ENCODE data around the gene CD99L2. TPM values are rescaled to one million over a fixed set of nuclear protein-coding genes. Genes with fewer than 3 reads are reported as not detected.

CD99L2 gene
- total and polyA plus RNA-seq, 2 of the 8 experiments (the other 6 are each of a cell fraction or from before 2014, with no cell fraction given), result 8.0 to 8.5 TPM

DNA sequence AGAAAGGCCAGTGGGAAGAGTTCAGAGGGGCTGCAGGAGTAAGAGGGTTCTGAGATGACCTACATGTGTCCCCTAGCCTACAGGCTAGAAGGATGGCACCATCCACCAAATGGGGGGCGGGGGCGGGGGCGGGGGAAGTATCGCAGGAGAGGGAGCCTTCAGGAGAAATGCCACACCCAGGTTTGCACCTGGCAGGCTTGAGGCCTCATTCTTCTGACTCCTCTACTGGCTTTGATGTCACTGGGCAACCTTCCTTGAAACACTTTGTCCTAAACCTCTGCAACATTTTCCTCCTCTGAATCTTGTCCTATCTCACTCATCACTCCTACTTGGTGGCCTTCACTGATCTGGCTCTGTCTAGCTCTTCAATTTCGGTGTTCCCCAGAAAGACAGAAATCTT lies 24.0 kb downstream of the CD99L2 start (continued):
- TF ChIP-seq FOSL1 (IDR thresholded peaks at IDR 0.05; ENCODE audit: insufficient read depth, low read depth, low read length), result no peak
- TF ChIP-seq, protein P1, sequence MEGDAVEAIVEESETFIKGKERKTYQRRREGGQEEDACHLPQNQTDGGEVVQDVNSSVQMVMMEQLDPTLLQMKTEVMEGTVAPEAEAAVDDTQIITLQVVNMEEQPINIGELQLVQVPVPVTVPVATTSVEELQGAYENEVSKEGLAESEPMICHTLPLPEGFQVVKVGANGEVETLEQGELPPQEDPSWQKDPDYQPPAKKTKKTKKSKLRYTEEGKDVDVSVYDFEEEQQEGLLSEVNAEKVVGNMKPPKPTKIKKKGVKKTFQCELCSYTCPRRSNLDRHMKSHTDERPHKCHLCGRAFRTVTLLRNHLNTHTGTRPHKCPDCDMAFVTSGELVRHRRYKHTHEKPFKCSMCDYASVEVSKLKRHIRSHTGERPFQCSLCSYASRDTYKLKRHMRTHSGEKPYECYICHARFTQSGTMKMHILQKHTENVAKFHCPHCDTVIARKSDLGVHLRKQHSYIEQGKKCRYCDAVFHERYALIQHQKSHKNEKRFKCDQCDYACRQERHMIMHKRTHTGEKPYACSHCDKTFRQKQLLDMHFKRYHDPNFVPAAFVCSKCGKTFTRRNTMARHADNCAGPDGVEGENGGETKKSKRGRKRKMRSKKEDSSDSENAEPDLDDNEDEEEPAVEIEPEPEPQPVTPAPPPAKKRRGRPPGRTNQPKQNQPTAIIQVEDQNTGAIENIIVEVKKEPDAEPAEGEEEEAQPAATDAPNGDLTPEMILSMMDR (IDR thresholded peaks at IDR 0.05; ENCODE audit: control extremely low read depth in 1 of 3, insufficient read depth in 1 of 3, low read depth in 1 of 3, low read length in 3 of 3), result no peak
- TF ChIP-seq, protein P2, sequence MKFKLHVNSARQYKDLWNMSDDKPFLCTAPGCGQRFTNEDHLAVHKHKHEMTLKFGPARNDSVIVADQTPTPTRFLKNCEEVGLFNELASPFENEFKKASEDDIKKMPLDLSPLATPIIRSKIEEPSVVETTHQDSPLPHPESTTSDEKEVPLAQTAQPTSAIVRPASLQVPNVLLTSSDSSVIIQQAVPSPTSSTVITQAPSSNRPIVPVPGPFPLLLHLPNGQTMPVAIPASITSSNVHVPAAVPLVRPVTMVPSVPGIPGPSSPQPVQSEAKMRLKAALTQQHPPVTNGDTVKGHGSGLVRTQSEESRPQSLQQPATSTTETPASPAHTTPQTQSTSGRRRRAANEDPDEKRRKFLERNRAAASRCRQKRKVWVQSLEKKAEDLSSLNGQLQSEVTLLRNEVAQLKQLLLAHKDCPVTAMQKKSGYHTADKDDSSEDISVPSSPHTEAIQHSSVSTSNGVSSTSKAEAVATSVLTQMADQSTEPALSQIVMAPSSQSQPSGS (IDR thresholded peaks at IDR 0.05; ENCODE audit: low read length), result no peak
- TF ChIP-seq ZNF274 (IDR thresholded peaks at IDR 0.05; ENCODE audit: borderline replicate concordance, extremely low read depth, low read length), result no peak
